ENCODE data around the gene PRDM8. TPM values are rescaled to one million over a fixed set of nuclear protein-coding genes. Genes with fewer than 3 reads are reported as not detected.

The PRDM8 gene
- total and polyA plus RNA-seq, 8 donors: 0.14 to 1.5 (median 0.57) TPM

- FAIRE-seq: no peak
- no peak overlapping the region for H3K27ac ChIP-seq
- no peak for DNase-seq
These were observed 15.0 kb upstream of the PRDM8 start for GRCh38 chr4:80182237-80182866.

GRCh38 chr4:80183250-80184052, 13.9 kb upstream of the PRDM8 start:
- peak overlapping the region in 1 of 4 donors; percentile 22 for H3K27ac ChIP-seq
- FAIRE-seq (no peak), DNase-seq (peak in 2 of 6 donors; percentile 57 to 69), ATAC-seq (peak; percentile 40 to 59 (median 43))
- TF ChIP-seq CTCF (IDR thresholded peaks at IDR 0.05): no peak
- no peaks in the 10 kb centered on the region for H3K9me3 ChIP-seq
- H3K4me1 ChIP-seq: peaks cover 0 to 9% (median 4%) of the 10 kb centered on the region in 3 donors
- 1 to 3% methylated on average over 45 to 54 of the region's 54 CpGs for WGBS, 2 donors
- peak overlapping the region; percentile 18 to 58 (median 38) for H3K4me3 ChIP-seq
- intact Hi-C loops (cut with DNase I): no loop called here
- H3K27me3 ChIP-seq: peaks cover 0 to 36% (median 8%) of the 10 kb centered on the region in 4 donors
- no peaks in the 10 kb centered on the region for H3K36me3 ChIP-seq

More at GRCh38 chr4:80182237-80182866, 15.0 kb upstream of the PRDM8 start:
- 10 to 14% methylated on average over 10 of the region's 10 CpGs for WGBS, 2 donors
- intact Hi-C loops (cut with DNase I): no loop called here
- no peak for ATAC-seq
- H3K4me3 ChIP-seq: no peak overlapping the region
- no peaks in the 10 kb centered on the region for H3K9me3 ChIP-seq
- H3K27me3 ChIP-seq: peaks cover 0 to 25% (median 8%) of the 10 kb centered on the region in 4 donors
- H3K36me3 ChIP-seq: no peaks in the 10 kb centered on the region
- TF ChIP-seq CTCF (IDR thresholded peaks at IDR 0.05): no peak
- peaks cover 0 to 9% (median 4%) of the 10 kb centered on the region in 3 donors for H3K4me1 ChIP-seq

- H3K9me3 ChIP-seq: no peaks in the 10 kb centered on the region
- no peak for FAIRE-seq
- peak overlapping the region in 1 of 4 donors; percentile 22 for H3K27ac ChIP-seq
- no peaks in the 10 kb centered on the region for H3K36me3 ChIP-seq
- peak; percentile 91 to 98 (median 98) for ATAC-seq
- DNase-seq: peak; percentile 62 to 94 (median 78)
- peak; percentile 59 to 79 (median 73) for TF ChIP-seq CTCF (IDR thresholded peaks at IDR 0.05)
- intact Hi-C loops (cut with DNase I): no loop called here
- peaks cover 0 to 9% (median 4%) of the 10 kb centered on the region in 3 donors for H3K4me1 ChIP-seq
- WGBS, 2 donors: 1% methylated on average over 39 to 46 of the region's 46 CpGs
- peaks cover 0 to 41% (median 10%) of the 10 kb centered on the region in 4 donors for H3K27me3 ChIP-seq
- peak overlapping the region; percentile 18 to 58 (median 38) for H3K4me3 ChIP-seq
These were observed 13.1 kb upstream of the PRDM8 start for GRCh38 chr4:80184053-80184824.

GRCh38 chr4:80184825-80185756, 12.2 kb upstream of the PRDM8 start:
- ATAC-seq (no peak), FAIRE-seq (no peak), DNase-seq (peak in 1 of 6 donors; percentile 50)
- Histone ChIP-seq H3K27me3 (peaks cover 0 to 41% (median 10%) of the 10 kb centered on the region in 4 donors), H3K27ac (no peak overlapping the region), H3K4me3 (peak overlapping the region in 2 of 4 donors; percentile 40 to 58), H3K4me1 (peaks cover 0 to 9% (median 4%) of the 10 kb centered on the region in 3 donors), H3K9me3 (no peaks in the 10 kb centered on the region), H3K36me3 (no peaks in the 10 kb centered on the region)
- WGBS, 2 donors: 7 to 9% methylated on average over 41 to 42 of the region's 42 CpGs
- TF ChIP-seq CTCF (IDR thresholded peaks at IDR 0.05): no peak
- intact Hi-C loops (cut with DNase I): no loop called here
